Hindlimb muscle (tissue), 1 donor: ENCODE results near the gene CXCL6. TPM values are rescaled to one million over a fixed set of nuclear protein-coding genes. Genes with fewer than 3 reads are reported as not detected.

Experiments used
- DNase-seq: peaks from one replicate; pipeline ENCODE4 v3.0.0-alpha.2; 2013
- polyA plus RNA-seq: library from polyadenylated mRNA; unstranded; fragments of 120-200 nt; gene quantifications from one replicate; pipeline ENCODE4 v1.2.1, GENCODE V29; 2013; ENCODE audit not compliant: insufficient read length

Gene CXCL6
- polyA plus RNA-seq, 1 donor = not detected

DNA sequence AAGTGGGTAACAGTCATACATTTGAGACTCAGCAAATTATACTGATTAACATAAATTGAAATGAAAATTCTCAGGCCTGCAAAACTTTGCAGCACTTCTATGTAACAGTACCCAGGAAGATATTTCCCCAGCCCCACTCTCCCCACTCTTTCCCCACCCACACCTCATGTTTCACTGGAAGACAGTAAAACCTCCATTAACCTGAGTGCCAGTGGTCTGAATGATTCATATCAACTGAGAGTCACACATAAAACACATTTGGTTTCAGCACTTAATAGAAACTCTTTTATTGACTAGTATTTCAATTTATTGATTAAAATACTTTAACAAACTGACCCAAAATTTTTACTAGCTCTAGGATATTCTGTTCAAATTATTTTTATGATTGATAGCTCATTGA, 6.9 kb downstream of the CXCL6 start:
- DNase-seq = no peak

- DNase-seq = no peak
Measured at GRCh38 chr4:73844345-73844744, 7.9 kb downstream of the CXCL6 start.

DNA sequence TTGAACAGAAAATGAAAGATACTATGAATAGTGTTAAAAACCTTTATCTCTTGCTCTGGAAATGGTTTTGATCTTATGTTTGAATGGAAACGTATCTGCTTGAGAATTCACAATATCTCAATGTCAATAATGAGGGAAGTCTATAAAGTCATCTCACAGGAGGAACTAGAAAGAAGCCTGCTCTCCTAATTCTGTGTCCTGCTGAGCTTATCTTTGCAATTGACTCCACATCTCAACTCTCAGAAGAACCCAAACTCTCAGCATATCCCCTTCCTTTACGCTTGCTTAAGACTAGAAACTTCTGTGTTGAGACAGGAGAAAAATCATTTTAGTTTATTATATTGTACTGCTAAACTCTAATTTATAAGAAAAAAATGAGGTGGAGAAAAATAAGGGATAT, 8.3 kb downstream of the CXCL6 start:
- no peak for DNase-seq

- DNase-seq = no peak
Measured at GRCh38 chr4:73847526-73848182, 11.2 kb downstream of the CXCL6 start.

DNA sequence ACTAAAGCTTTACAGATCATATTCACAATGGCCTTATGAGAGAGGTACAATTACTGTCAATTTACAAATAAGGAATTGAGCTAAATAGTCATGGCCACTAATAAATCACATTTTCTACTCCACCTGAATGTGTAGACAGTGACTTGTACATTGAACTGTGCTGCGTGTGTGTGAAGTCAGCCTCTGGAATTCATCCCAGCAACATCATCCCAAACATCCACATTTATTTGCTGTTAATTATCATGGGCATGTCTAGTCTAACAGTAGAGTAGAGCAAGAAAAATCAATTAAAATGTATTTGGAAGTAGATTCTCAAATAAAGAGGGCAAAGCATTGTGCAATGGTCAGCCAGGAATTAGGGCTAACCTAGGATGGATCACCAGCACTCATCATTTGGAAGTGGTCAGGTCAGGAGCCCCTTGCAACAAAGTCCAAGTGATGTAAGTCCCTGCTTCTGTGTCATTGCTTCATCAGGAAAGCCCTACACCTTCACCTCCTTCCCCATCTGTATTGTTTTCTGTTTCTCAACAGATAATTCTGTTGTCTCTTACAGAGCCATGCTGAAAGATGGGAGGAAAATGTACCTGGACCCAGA, 11.8 kb downstream of the CXCL6 start:
- DNase-seq = no peak

DNA sequence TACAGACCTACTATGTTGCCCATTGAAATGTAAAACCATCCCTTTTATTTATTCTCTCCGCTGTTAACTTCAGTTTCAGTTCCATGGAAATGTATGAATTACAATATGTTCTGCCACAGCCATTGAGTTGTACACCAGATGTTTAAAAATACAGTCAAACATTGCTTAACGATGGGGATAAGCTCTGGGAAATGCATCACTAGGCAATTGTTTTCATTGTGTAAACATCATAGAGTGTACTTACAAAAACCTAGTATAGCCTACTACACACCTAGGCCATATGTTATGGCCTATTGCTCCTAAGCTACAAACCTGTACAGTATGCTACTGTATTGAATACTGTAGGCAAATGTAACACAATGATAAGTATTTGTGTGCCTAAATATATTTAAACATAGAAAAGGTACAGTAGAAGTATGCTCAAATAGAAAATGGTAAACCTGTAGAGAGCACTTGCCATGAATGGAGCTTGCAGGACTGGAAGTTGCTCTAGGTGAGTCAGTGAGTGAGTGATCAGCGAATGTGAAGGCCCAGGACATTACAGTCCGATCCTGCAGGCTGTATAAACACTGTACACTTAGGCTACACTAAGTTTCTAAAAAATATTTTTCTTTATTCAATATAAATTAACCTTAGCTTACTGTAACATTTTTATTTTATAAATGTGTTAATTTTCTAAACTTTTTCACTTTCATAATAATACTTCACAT, 13.9 kb downstream of the CXCL6 start:
- no peak for DNase-seq

- DNase-seq = no peak
Measured at GRCh38 chr4:73851293-73851692, 14.8 kb downstream of the CXCL6 start.

DNA sequence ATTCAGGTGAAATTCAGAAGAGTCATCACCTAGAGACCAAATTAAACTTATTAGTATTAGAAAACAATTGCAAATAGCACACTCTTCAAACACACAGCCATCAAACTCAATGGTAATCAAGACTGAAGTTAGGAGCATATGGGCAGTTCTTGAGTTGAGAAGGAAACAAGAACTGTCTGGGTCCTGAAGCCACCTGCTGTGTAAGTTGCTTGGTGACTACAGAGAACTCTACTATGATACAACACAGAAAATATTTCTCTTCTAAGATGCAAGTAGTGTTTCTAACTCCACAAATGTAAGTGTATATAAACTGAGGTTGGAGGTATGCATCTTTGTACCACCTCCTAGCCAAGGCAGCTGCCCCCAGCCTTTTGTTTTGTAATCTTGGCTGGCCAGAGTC, 16.3 kb downstream of the CXCL6 start:
- DNase-seq = no peak

DNA sequence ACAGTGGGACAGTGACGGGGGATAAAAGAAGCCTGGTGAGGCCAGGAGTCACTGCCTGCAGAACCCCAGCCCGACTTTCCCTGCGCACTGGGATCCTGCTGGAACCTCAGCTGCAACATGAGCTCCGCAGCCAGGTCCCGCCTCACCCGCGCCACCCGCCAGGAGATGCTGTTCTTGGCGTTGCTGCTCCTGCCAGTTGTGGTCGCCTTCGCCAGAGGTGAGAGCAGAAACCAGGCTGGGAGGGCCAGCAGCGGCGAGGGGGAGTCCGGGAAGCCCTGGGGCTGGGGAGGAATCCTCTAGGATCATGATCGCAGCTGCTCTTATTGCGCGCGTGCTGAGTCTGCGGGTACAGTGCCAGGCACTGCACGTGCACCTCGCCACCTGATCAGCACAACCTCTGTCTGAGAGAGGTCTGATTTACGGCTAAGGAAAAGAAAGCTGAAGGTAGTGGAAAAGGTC, 16.8 kb downstream of the CXCL6 start, which contains the start of gene PF4V1:
PF4V1 (plus strand) TSS at position 51 of the 459 bp plus-strand sequence; CDS start at position 118, 67 bp downstream.
- no peak for DNase-seq

DNA sequence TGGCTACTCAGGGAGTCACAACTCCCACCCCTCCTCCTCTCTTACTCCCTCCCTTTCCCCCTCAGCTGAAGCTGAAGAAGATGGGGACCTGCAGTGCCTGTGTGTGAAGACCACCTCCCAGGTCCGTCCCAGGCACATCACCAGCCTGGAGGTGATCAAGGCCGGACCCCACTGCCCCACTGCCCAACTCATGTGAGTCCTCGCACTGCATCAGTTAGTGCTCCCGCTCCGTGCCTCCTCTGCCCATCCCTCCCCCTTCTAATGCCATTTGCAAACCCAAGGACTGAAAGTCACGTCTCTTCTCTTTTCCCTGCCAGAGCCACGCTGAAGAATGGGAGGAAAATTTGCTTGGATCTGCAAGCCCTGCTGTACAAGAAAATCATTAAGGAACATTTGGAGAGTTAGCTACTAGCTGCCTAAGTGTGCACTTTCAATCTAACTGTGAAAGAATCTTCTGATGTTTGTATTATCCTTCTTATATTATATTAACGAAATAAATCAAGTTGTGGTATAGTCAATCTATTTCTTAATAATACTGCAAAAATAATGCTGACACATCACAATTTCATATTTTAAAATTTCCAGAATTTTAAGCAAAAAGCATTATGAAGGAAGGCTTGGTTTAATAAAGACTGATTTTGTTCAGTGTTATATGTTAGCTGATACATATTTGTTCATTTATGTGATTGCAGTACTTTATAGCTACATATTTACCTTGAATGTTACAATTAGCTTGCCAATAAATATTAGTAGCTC, 17.4 kb downstream of the CXCL6 start:
- DNase-seq = no peak

- DNase-seq = no peak
Measured at GRCh38 chr4:73855406-73855805, 18.9 kb downstream of the CXCL6 start.

DNA sequence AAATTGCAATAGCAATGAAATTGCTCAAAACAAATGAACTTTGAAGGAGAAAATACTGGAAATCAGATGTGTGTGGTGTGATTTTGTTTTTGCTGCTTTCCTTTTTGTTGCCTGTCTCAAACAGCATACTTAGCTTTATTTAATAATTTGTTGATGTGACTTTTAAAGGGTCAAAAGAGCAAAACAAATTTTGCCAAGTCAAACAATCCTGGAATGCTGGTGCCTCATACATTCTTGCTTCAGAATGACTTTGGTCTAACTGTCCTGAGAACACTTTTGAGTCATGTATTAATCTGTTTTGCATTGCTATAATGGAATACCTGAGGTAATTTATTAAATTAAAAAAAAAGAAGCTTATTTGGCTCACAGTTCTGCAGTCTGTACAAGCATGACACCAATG, 20.0 kb downstream of the CXCL6 start:
- DNase-seq = no peak

GRCh38 chr4:73859614-73860088, 23.2 kb downstream of the CXCL6 start:
- no peak for DNase-seq

GRCh38 chr4:73860181-73860580, 23.7 kb downstream of the CXCL6 start:
- no peak for DNase-seq

DNA sequence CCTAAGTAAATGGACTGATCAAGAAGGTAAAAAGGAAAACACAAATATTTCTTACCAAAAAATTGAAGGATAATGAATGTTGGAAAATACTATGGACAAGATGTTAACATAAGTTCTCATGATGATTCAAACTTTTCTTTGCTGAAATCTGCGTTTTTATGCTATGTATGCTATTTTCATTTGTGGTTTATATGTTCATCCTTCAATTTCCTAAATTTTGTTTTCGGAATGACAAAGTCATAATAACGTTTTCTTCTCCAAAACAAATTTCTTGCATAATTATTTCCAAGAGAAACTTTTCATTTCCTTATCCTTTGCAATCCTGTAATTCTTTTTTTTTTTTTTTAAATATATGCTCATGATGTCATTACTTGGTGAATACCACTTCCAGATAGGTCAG, 24.4 kb downstream of the CXCL6 start:
- no peak for DNase-seq

DNA sequence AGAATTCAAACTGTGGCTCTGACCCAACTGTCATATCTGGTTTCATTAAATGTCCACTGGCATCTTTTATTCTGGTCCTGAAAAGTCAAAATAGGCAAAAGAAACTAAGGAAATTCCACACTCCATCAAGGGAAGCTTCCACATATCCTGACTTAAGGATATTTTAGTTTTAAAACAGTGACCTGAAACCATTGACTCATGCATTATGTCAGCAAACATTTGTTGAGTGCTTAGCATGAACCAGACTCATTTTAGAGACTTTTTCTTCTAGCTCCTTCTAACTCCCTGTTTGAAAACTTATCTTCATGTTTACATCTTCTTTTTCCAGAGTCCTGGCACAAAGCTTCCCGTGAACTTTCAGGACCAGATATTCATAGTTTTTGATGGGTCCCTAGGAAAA, 25.8 kb downstream of the CXCL6 start:
- no peak for DNase-seq

GRCh38 chr4:73864365-73864764, 27.9 kb downstream of the CXCL6 start:
- DNase-seq = no peak

- no peak for DNase-seq
Measured at GRCh38 chr4:73864961-73865360, 28.5 kb downstream of the CXCL6 start.

- DNase-seq = no peak
Measured at GRCh38 chr4:73865431-73866096, 29.1 kb downstream of the CXCL6 start.

DNA sequence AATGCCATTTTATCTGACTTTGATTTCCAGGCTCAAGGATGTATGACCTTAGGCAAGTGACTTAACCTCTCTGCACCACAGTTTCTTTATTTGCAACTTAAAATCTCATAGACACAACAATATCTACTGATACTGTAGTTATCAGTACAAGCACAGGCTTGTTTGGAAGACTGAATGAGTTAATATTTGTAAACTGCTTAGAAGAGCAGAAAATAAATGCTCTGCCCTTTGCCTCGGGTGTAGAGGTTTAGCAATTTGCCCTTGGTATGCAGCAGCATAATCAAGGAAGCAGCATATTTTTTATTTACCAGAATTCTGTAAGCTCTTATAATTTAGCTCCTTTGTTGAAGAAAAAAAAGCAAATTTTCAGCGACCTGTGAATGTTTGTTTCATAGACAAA, 29.8 kb downstream of the CXCL6 start:
- no peak for DNase-seq

DNA sequence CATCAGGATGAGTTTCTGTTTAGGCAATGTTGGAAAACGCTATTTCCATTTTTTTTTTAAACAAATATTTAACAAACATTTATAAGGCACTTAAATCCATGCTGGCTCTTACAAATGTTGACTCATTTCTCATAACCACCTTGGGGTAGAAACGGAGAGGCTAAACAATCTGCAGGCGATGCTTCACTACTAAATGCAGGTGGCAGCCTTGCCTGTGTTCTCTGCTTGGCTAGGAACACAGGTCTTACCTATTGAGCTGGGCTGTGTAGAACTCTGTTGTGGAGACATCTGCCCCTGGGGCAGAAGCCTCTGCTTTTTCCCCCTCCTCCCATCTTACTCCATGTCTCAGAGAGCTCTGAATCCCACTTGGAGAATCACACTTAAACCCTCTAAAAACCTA, 31.3 kb downstream of the CXCL6 start:
- no peak for DNase-seq
